K562 (cell line): ENCODE data around the gene KAT6B. TPM values are rescaled to one million over a fixed set of nuclear protein-coding genes. Genes with fewer than 3 reads are reported as not detected.

Experiments
- ATAC-seq: fragments of 200-7000 bp; cut with Tn5 transposase; 3 replicates; pipeline ENCODE4 v1.9.1; 2020; ENCODE audit warnings: moderate library complexity
- BruUV-seq: library from RNA; stranded (reverse); fragments of 400-500 nt; replicated peaks from 2 replicates; lab custom pipeline; 2021; lab: Mats Ljungman, UMichigan
- CTCF ChIA-PET: fragments of 300-600 bp; formaldehyde crosslinking; extraction: SDS; loops from one replicate; lab custom pipeline; 2021; ENCODE audit warnings: low intra/inter-chr PET ratio; lab: Yijun Ruan, JAX
- POLR2A ChIA-PET: fragments of 300-600, 350-650 bp; sonication (Branson Sonifier 250); formaldehyde crosslinking; extraction: SDS; loops from one replicate; lab custom pipeline; 2021; ENCODE audit warnings: antibody characterized with exemption, inconsistent platforms; lab: Yijun Ruan, JAX
- DNase-seq, 4 experiments: peaks; one replicate each; pipeline versions ENCODE4 v3.0.0 to v3.0.0-alpha.2; 2011 to 2018; ENCODE audit warnings: low spot score in 3 of 4, mixed read lengths in 3 of 4; ENCODE audit errors: extremely low read depth in 1 of 4
- FAIRE-seq: peaks from 2 replicates; lab custom pipeline; 2011; peaks lifted over from hg19 to GRCh38; lab: Jason Lieb, UNC
- H2AFZ ChIP-seq: 2 replicates; pipeline ENCODE4 v1.6.0; 2011; ENCODE audit warnings: low read depth, low read length, control low read depth, inconsistent platforms
- H3K27ac ChIP-seq: fragments of 200-600 bp; 3 replicates; pipeline ENCODE4 v1.8.0; 2011; ENCODE audit warnings: low read depth, mild to moderate bottlenecking, control low read depth, inconsistent platforms, low read length, moderate library complexity, mixed read lengths; ENCODE audit errors: extremely low read depth
- H3K27me3 ChIP-seq, 2 experiments: fragments of 300-600 bp in 1 of 2; 2 replicates in 1 of 2; 3 replicates in 1 of 2; pipeline versions ENCODE4 v1.6.0 to v1.8.0; 2011; ENCODE audit warnings: inconsistent platforms in 2 of 2, low read length in 2 of 2, mild to moderate bottlenecking in 1 of 2, mixed read lengths in 1 of 2, moderate library complexity in 1 of 2; ENCODE audit not compliant: control insufficient read depth in 2 of 2, insufficient read depth in 2 of 2
- H3K36me3 ChIP-seq: fragments of 300-600 bp; 3 replicates; pipeline ENCODE4 v1.8.0; 2011; ENCODE audit warnings: mild to moderate bottlenecking, low read length, inconsistent platforms; ENCODE audit not compliant: control insufficient read depth, insufficient read depth
- H3K4me1 ChIP-seq, 2 experiments: fragments of 200-600 bp in 1 of 2; replicated peaks in 1 of 2; 2 replicates in 1 of 2; 3 replicates in 1 of 2; pipeline versions ENCODE4 v1.5.1 to v1.8.0; 2011; ENCODE audit warnings: inconsistent platforms in 2 of 2, low read length in 2 of 2, mild to moderate bottlenecking in 1 of 2, mixed read lengths in 1 of 2, moderate library complexity in 1 of 2; ENCODE audit not compliant: control insufficient read depth in 2 of 2, insufficient read depth in 2 of 2
- H3K4me2 ChIP-seq: 2 replicates; pipeline ENCODE4 v1.6.1; 2011; ENCODE audit warnings: low read length, control low read depth, inconsistent platforms, mixed read lengths; ENCODE audit not compliant: insufficient read depth
- H3K4me3 ChIP-seq: fragments of 200-600 bp; sonication (generic), shearing (Covaris generic); 2 replicates; pipeline ENCODE4 v1.5.1; 2016; ENCODE audit warnings: control low read depth, inconsistent platforms
- H3K79me2 ChIP-seq: fragments of 200-600 bp; 3 replicates; pipeline ENCODE4 v1.8.0; 2011; ENCODE audit warnings: low read length, inconsistent platforms; ENCODE audit not compliant: control insufficient read depth, insufficient read depth
- H3K9ac ChIP-seq, 2 experiments: 2 replicates each; pipeline versions ENCODE4 v1.6.0 to v1.6.1; 2011; ENCODE audit warnings: low read depth in 2 of 2, low read length in 2 of 2, control low read depth in 1 of 2, inconsistent platforms in 1 of 2, mild to moderate bottlenecking in 1 of 2, mixed read lengths in 1 of 2; ENCODE audit not compliant: insufficient read depth in 1 of 2
- H3K9me1 ChIP-seq: one replicate; pipeline ENCODE4 v1.6.0; 2011; ENCODE audit warnings: inconsistent platforms, mild to moderate bottlenecking, low read length, moderate library complexity; ENCODE audit not compliant: control insufficient read depth, insufficient read depth
- H3K9me3 ChIP-seq: replicated peaks from 2 replicates; pipeline ENCODE4 v1.5.1; 2011; ENCODE audit warnings: low read depth, low read length, inconsistent platforms; ENCODE audit not compliant: control insufficient read depth, insufficient read depth
- H4K20me1 ChIP-seq: replicated peaks from 2 replicates; pipeline ENCODE4 v1.6.1; 2011; ENCODE audit warnings: low read length, inconsistent platforms, mixed read lengths; ENCODE audit not compliant: control insufficient read depth, insufficient read depth
- DIDO1 ChIP-seq: fragments of 450-650 bp; IDR thresholded peaks from 2 replicates; pipeline ENCODE4 v1.6.1; 2016; ENCODE audit warnings: low read depth, missing biosample characterization, missing genetic modification characterization
- HNRNPK ChIP-seq: fragments of 200-400 bp; formaldehyde crosslinking; IDR thresholded peaks from one replicate; pipeline ENCODE4 v1.6.1; 2018; ENCODE audit warnings: mild to moderate bottlenecking, low read depth, low read length; ENCODE audit not compliant: poor library complexity, severe bottlenecking
- PPARD ChIP-seq: fragments of 250-450 bp; sonication (Bioruptor Pico); IDR thresholded peaks from 2 replicates; pipeline ENCODE4 v1.8.0; 2022; ENCODE audit warnings: inconsistent platforms, mild to moderate bottlenecking, moderate library complexity
- SNRNP70 ChIP-seq: fragments of 200-400 bp; formaldehyde crosslinking; optimal IDR thresholded peaks from 2 replicates; pipeline ENCODE3; 2017; ENCODE audit warnings: low read depth, low read length
- ZNF644 ChIP-seq: fragments of 200-800 bp; sonication (Bioruptor generic); IDR thresholded peaks from 2 replicates; pipeline ENCODE4 v1.6.1; 2016; ENCODE audit warnings: low read depth, missing genetic modification characterization, missing compliant biosample characterization
- WGBS: fragments of 100-300 bp; shearing (Covaris generic); methylation state at CpG from one replicate; pipeline ENCODE4 v1.1.6; 2016; ENCODE audit warnings: low coverage, mixed read lengths; ENCODE audit not compliant: insufficient coverage; ENCODE audit errors: missing lambda C conversion rate; 5-methylcytosine and 5-hydroxymethylcytosine counted together
- in situ Hi-C: fragments of 300-500 bp; cut with MboI; formaldehyde crosslinking; loops from 4 replicates; pipeline ENCODE4 v1.15.0; 2018; ENCODE audit warnings: inconsistent platforms, mixed read lengths
- intact Hi-C: fragments of 100-400 bp; cut with micrococcal nuclease; formaldehyde crosslinking; loops from 2 replicates; pipeline ENCODE4 v1.14.2; 2022
- polyA plus RNA-seq, 8 experiments: library from polyadenylated mRNA; depleted of rRNA in 4 of 8; stranded (reverse) in 5 of 8; unstranded in 3 of 8; fragments of >200 nt; fragmentation: Nextera tagmentation in 2 of 8; fragmentation: Illumina TruSeq in 1 of 8; extraction: Ambion mirVana in 2 of 8; extraction: Trizol in 1 of 8; gene quantifications; 2 replicates each; pipeline versions ENCODE4 v1.2.1 to v1.2.3, GENCODE V29; 2011 to 2014; ENCODE audit warnings: inconsistent platforms in 1 of 8, missing spikeins in 1 of 8
- total RNA-seq, 7 experiments: library from RNA; depleted of rRNA in 6 of 7; stranded (reverse); fragments of >200 nt in 6 of 7; fragmentation: Illumina TruSeq in 2 of 7; extraction: Trizol in 2 of 7; gene quantifications; 2 replicates each; pipeline versions ENCODE4 v1.2.1 to v1.2.3, GENCODE V29; 2011 to 2021; ENCODE audit warnings: low replicate concordance in 1 of 7
- TF ChIP-seq, protein P1 (sequence below): fragments of 250-450 bp; sonication (Bioruptor Pico); IDR thresholded peaks from 2 replicates; pipeline ENCODE4 v1.8.0; 2021; ENCODE audit warnings: borderline replicate concordance, mild to moderate bottlenecking, moderate library complexity; ENCODE audit not compliant: poor library complexity, severe bottlenecking
- TF ChIP-seq, protein P2 (sequence below): sonication (generic); formaldehyde crosslinking; IDR thresholded peaks from 2 replicates; pipeline ENCODE4 v1.8.0; 2022; ENCODE audit warnings: missing genetic modification reagents, mild to moderate bottlenecking, borderline replicate concordance
- TF ChIP-seq, protein P3 (sequence below): conservative IDR thresholded peaks from 2 replicates; pipeline ENCODE4 v1.6.1; 2011; ENCODE audit warnings: low read depth, mild to moderate bottlenecking, low read length; ENCODE audit not compliant: control insufficient read depth
- TF ChIP-seq, protein P4 (sequence below): IDR thresholded peaks from 2 replicates; pipeline ENCODE4 v1.6.1; 2011; ENCODE audit not compliant: insufficient read length; ENCODE audit errors: extremely low read depth

Gene KAT6B
- total and polyA plus RNA-seq, 9 of the 15 experiments (the other 6 are each of a cell fraction or from before 2014, with no cell fraction given): 1.4 to 9.2 (median 6.8) TPM

DNA sequence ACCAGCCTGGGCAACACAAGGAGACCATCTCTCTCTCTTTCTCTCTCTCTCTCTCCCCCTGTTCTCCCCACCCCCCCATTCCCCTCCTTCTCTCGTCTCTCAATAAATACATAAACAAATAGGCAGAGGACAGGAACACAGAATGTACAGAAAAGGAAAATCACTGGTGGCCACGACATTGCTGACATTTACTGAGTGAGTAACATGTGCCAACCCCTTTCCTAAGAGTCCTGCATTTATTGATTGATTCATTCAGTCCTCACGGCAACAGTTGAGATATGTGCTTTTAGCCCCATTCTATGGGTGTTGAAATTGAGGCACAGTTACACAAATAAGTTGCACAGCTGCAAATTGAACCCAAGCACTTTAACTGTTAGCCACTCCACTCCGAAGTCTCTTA, 170.8 kb downstream of the KAT6B start:
- ChIA-PET CTCF (no interaction called here), POLR2A (no interaction called here)
- Histone ChIP-seq H3K27ac (no peak overlapping the region), H3K9ac (no peak overlapping the region), H3K79me2 (no peaks in the 10 kb centered on the region), H3K4me3 (no peak overlapping the region), H3K9me1 (no peaks in the 10 kb centered on the region), H2AFZ (no peak overlapping the region), H3K4me1 (no peaks in the 10 kb centered on the region), H3K4me2 (no peak overlapping the region), H3K27me3 (no peaks in the 10 kb centered on the region), H3K36me3 (no peaks in the 10 kb centered on the region), H3K9me3 (no peaks in the 10 kb centered on the region), H4K20me1 (no peaks in the 10 kb centered on the region)
- 54% methylated on average over 4 of the region's 4 CpGs for WGBS
- in situ Hi-C loops (no loop called here), intact Hi-C loops (no loop called here)
- BruUV-seq: no TSS peak
- DNase-seq (no peak), ATAC-seq (no peak), FAIRE-seq (no peak)
- TF ChIP-seq PPARD (CRISPR knock-in tag) (no peak), HNRNPK (peak; percentile 2)

DNA sequence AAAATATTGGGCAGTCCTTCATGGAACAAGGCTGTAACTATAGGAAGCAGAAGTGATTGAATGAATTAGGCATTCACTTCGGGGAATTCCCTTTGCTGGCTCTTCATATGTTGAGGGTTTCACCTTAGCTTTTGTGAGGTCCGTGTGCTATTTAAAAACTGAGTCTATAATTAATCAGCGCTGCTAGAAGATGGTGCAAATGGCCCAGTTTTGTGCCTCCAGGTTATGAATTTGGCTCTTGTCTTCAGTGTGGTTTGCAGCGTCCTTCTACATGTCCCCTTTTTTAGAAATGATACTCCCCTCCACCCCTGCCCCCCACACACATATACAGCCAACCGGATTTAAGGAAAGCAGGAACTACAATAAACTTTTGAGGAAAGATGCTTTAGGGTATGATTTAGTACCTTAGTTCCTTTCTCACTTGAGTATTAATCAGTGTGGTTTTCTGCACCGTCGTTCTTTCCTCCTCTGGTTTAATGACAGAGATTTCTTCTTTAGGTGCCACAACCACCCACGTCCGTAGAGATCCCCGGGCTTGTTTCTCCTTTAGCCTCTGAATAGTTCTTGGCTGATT, 174.4 kb downstream of the KAT6B start:
- 34% methylated on average over 10 of the region's 10 CpGs for WGBS
- no peak for TF ChIP-seq ZNF644
- TF ChIP-seq DIDO1 (tag): no peak
- TF ChIP-seq, protein P1, sequence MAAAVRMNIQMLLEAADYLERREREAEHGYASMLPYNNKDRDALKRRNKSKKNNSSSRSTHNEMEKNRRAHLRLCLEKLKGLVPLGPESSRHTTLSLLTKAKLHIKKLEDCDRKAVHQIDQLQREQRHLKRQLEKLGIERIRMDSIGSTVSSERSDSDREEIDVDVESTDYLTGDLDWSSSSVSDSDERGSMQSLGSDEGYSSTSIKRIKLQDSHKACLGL (CRISPR knock-in tag): no peak
- TF ChIP-seq, protein P2, sequence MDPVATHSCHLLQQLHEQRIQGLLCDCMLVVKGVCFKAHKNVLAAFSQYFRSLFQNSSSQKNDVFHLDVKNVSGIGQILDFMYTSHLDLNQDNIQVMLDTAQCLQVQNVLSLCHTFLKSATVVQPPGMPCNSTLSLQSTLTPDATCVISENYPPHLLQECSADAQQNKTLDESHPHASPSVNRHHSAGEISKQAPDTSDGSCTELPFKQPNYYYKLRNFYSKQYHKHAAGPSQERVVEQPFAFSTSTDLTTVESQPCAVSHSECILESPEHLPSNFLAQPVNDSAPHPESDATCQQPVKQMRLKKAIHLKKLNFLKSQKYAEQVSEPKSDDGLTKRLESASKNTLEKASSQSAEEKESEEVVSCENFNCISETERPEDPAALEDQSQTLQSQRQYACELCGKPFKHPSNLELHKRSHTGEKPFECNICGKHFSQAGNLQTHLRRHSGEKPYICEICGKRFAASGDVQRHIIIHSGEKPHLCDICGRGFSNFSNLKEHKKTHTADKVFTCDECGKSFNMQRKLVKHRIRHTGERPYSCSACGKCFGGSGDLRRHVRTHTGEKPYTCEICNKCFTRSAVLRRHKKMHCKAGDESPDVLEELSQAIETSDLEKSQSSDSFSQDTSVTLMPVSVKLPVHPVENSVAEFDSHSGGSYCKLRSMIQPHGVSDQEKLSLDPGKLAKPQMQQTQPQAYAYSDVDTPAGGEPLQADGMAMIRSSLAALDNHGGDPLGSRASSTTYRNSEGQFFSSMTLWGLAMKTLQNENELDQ (CRISPR knock-in tag): no peak
- TF ChIP-seq, protein P3, sequence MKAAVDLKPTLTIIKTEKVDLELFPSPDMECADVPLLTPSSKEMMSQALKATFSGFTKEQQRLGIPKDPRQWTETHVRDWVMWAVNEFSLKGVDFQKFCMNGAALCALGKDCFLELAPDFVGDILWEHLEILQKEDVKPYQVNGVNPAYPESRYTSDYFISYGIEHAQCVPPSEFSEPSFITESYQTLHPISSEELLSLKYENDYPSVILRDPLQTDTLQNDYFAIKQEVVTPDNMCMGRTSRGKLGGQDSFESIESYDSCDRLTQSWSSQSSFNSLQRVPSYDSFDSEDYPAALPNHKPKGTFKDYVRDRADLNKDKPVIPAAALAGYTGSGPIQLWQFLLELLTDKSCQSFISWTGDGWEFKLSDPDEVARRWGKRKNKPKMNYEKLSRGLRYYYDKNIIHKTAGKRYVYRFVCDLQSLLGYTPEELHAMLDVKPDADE: no peak
- TF ChIP-seq, protein P4, sequence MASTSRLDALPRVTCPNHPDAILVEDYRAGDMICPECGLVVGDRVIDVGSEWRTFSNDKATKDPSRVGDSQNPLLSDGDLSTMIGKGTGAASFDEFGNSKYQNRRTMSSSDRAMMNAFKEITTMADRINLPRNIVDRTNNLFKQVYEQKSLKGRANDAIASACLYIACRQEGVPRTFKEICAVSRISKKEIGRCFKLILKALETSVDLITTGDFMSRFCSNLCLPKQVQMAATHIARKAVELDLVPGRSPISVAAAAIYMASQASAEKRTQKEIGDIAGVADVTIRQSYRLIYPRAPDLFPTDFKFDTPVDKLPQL: no peak
- TF ChIP-seq SNRNP70: no peak

More for the DNA sequence above, 174.4 kb downstream of the KAT6B start:
- Histone ChIP-seq H3K4me1 (no peaks in the 10 kb centered on the region), H3K9ac (no peak overlapping the region), H3K27me3 (no peaks in the 10 kb centered on the region), H3K9me3 (no peaks in the 10 kb centered on the region), H3K4me3 (no peak overlapping the region), H2AFZ (no peak overlapping the region), H3K79me2 (no peaks in the 10 kb centered on the region), H4K20me1 (no peaks in the 10 kb centered on the region), H3K27ac (no peak overlapping the region), H3K4me2 (no peak overlapping the region), H3K36me3 (no peaks in the 10 kb centered on the region), H3K9me1 (no peaks in the 10 kb centered on the region)
- no peak for FAIRE-seq
- intact Hi-C loops: no loop called here
- BruUV-seq: no TSS peak
- DNase-seq: no peak
- no peak for ATAC-seq
- in situ Hi-C loops: no loop called here
- ChIA-PET CTCF (no interaction called here), POLR2A (no interaction called here)
